Activated B cell treated with CpG ODN at 0.5 μM for 24 hours (primary cell): Measurements from ENCODE around the gene BLVRB. TPM values are rescaled to one million over a fixed set of nuclear protein-coding genes. Genes with fewer than 3 reads are reported as not detected.
A peak's percentile ranks its signal among the peaks of the same experiment; 100 is the strongest.

Experiments
- ATAC-seq: fragments of 200-7000 bp; cut with Tn5 transposase; one replicate; pipeline ENCODE4 v1.10.0; 2021; ENCODE audit warnings: low read depth, mild to moderate bottlenecking, moderate library complexity
- CTCF ChIA-PET: fragments of 350-600 bp; sonication (Branson Sonifier 250); formaldehyde crosslinking; loops from one replicate; lab custom pipeline; 2021; ENCODE audit warnings: antibody characterized with exemption; lab: Charles Lee
- POLR2A ChIA-PET: fragments of 350-600 bp; sonication (Branson Sonifier 250); formaldehyde crosslinking; loops from one replicate; lab custom pipeline; 2021; ENCODE audit warnings: antibody characterized with exemption; lab: Charles Lee
- DNase-seq: peaks from one replicate; pipeline ENCODE4 v3.0.0; 2022
- H3K27ac Mint-ChIP-seq: one replicate; pipeline ENCODE4 v1.8.0; 2020; ENCODE audit warnings: mixed read lengths
- H3K27me3 Mint-ChIP-seq: one replicate; pipeline ENCODE4 v1.8.0; 2021; ENCODE audit warnings: mixed read lengths
- H3K36me3 Mint-ChIP-seq: one replicate; pipeline ENCODE4 v1.8.0; 2021; ENCODE audit warnings: low read depth, mixed read lengths
- H3K4me1 Mint-ChIP-seq: one replicate; pipeline ENCODE4 v1.8.0; 2021; ENCODE audit warnings: mixed read lengths
- H3K4me3 Mint-ChIP-seq: one replicate; pipeline ENCODE4 v1.8.0; 2020; ENCODE audit warnings: mild to moderate bottlenecking, mixed read lengths
- H3K9me3 Mint-ChIP-seq: one replicate; pipeline ENCODE4 v1.8.0; 2020; ENCODE audit warnings: mixed read lengths
- CTCF ChIP-seq: fragments of 200-600 bp; IDR thresholded peaks from one replicate; pipeline ENCODE4 v1.8.0; 2022; ENCODE audit warnings: antibody characterized with exemption, mild to moderate bottlenecking
- intact Hi-C: fragments of 100-400 bp; cut with micrococcal nuclease; formaldehyde crosslinking; loops from one replicate; pipeline ENCODE4 v1.15.1; 2024
- total RNA-seq: library from RNA; stranded (reverse); gene quantifications from 2 replicates; pipeline ENCODE4 v1.2.3, GENCODE V29; 2022

BLVRB gene
- total RNA-seq, 1 donor from 2014 or later: 14.6 TPM

- no peak for TF ChIP-seq CTCF
- ChIA-PET POLR2A (interaction anchor here (0.6 to 4.1 kb wide), 26 partner anchors 10 to 358 kb away, joined by 3 to 104 read pairs (median 4); partner anchors contain the start of genes ACTMAP, AKT2, BLVRB and C19orf47), CTCF (interaction anchor here (0.7 to 5.1 kb wide), 15 partner anchors 10 to 276 kb away, joined by 3 to 49 read pairs (median 4); partner anchors contain the start of genes AKT2, BLVRB, C19orf47 and PLD3)
- H3K4me1 Mint-ChIP-seq: peaks cover 27% of the 10 kb centered on the region
- DNase-seq (no peak), ATAC-seq (no peak)
- intact Hi-C loops: loop anchor here (1.0 to 5.0 kb wide), 6 partner anchors 14 to 177 kb away; partner anchors contain the start of gene SERTAD3
- peaks cover 13% of the 10 kb centered on the region for H3K36me3 Mint-ChIP-seq
- peak overlapping the region; percentile 86 for H3K4me3 Mint-ChIP-seq
- no peaks in the 10 kb centered on the region for H3K27me3 Mint-ChIP-seq
- no peaks in the 10 kb centered on the region for H3K9me3 Mint-ChIP-seq
- H3K27ac Mint-ChIP-seq: peak overlapping the region; percentile 86
These were observed 45.1 kb downstream of the BLVRB start for GRCh38 chr19:40420451-40420765.

GRCh38 chr19:40419780-40420179 is 45.8 kb downstream of the BLVRB start:
- no peak for ATAC-seq
- intact Hi-C loops: loop anchor here (1.0 to 5.0 kb wide), 6 partner anchors 15 to 178 kb away; partner anchors contain the start of gene SERTAD3
- no peaks in the 10 kb centered on the region for H3K27me3 Mint-ChIP-seq
- no peak overlapping the region for H3K27ac Mint-ChIP-seq
- ChIA-PET CTCF (interaction anchor here (0.7 to 3.3 kb wide), 8 partner anchors 15 to 215 kb away, joined by 3 to 49 read pairs (median 4); partner anchors contain the start of genes BLVRB and SERTAD3), POLR2A (interaction anchor here (0.6 to 4.1 kb wide), 10 partner anchors 10 to 165 kb away, joined by 3 to 104 read pairs (median 6); partner anchors contain the start of genes BLVRB and SERTAD3)
- no peaks in the 10 kb centered on the region for H3K9me3 Mint-ChIP-seq
- peak overlapping the region; percentile 67 for H3K4me3 Mint-ChIP-seq
- TF ChIP-seq CTCF: no peak
- H3K36me3 Mint-ChIP-seq: peaks cover 10% of the 10 kb centered on the region
- DNase-seq: no peak
- H3K4me1 Mint-ChIP-seq: peaks cover 24% of the 10 kb centered on the region

GRCh38 chr19:40419066-40419612 is 46.4 kb downstream of the BLVRB start:
- DNase-seq (no peak), ATAC-seq (no peak)
- Mint-ChIP-seq H3K4me3 (no peak overlapping the region), H3K36me3 (peaks cover 8% of the 10 kb centered on the region), H3K27ac (peak overlapping the region; percentile 44), H3K9me3 (no peaks in the 10 kb centered on the region), H3K4me1 (peaks cover 19% of the 10 kb centered on the region), H3K27me3 (no peaks in the 10 kb centered on the region)
- ChIA-PET POLR2A (interaction anchor here (0.5 to 0.7 kb wide), 2 partner anchors 9 to 956 kb away, joined by 3 read pairs; no protein-coding TSS in a partner anchor), CTCF (interaction anchor here (3.3 kb wide), 1 partner anchor 25 kb away, joined by 49 read pairs; the partner anchor contains the start of gene SERTAD3)
- TF ChIP-seq CTCF: no peak
- intact Hi-C loops: no loop called here

- H3K27ac Mint-ChIP-seq: no peak overlapping the region
- no peaks in the 10 kb centered on the region for H3K27me3 Mint-ChIP-seq
- ATAC-seq (no peak), DNase-seq (no peak)
- ChIA-PET CTCF (interaction anchor here (1.5 kb wide), 1 partner anchor 113 kb away, joined by 4 read pairs; no protein-coding TSS in a partner anchor), POLR2A (no interaction called here)
- no peaks in the 10 kb centered on the region for H3K9me3 Mint-ChIP-seq
- H3K4me3 Mint-ChIP-seq: no peak overlapping the region
- peaks cover 8% of the 10 kb centered on the region for H3K36me3 Mint-ChIP-seq
- TF ChIP-seq CTCF: no peak
- H3K4me1 Mint-ChIP-seq: peaks cover 17% of the 10 kb centered on the region
- intact Hi-C loops: no loop called here
These were observed 47.5 kb downstream of the BLVRB start for GRCh38 chr19:40418040-40418439.

GRCh38 chr19:40417643-40417981 is 47.9 kb downstream of the BLVRB start:
- ATAC-seq: no peak
- H3K4me1 Mint-ChIP-seq: peaks cover 17% of the 10 kb centered on the region
- CTCF ChIA-PET: interaction anchor here (1.5 kb wide), 1 partner anchor 112 kb away, joined by 4 read pairs; no protein-coding TSS in a partner anchor
- H3K36me3 Mint-ChIP-seq: peaks cover 6% of the 10 kb centered on the region
- POLR2A ChIA-PET: interaction anchor here (0.6 kb wide), 2 partner anchors 731 to 1965 kb away, joined by 4 read pairs; no protein-coding TSS in a partner anchor
- H3K4me3 Mint-ChIP-seq: no peak overlapping the region
- intact Hi-C loops: no loop called here
- no peak for DNase-seq
- no peak overlapping the region for H3K27ac Mint-ChIP-seq
- H3K9me3 Mint-ChIP-seq: no peaks in the 10 kb centered on the region
- TF ChIP-seq CTCF: no peak
- no peaks in the 10 kb centered on the region for H3K27me3 Mint-ChIP-seq
